K562 (cell line): ENCODE data around the gene C13orf42. TPM values are rescaled to one million over a fixed set of nuclear protein-coding genes. Genes with fewer than 3 reads are reported as not detected.

Experiments
- ATAC-seq: fragments of 200-7000 bp; cut with Tn5 transposase; 3 replicates; pipeline ENCODE4 v1.9.1; 2020; ENCODE audit warnings: moderate library complexity
- BruUV-seq: library from RNA; stranded (reverse); fragments of 400-500 nt; replicated peaks from 2 replicates; lab custom pipeline; 2021; lab: Mats Ljungman, UMichigan
- CTCF ChIA-PET: fragments of 300-600 bp; formaldehyde crosslinking; extraction: SDS; loops from one replicate; lab custom pipeline; 2021; ENCODE audit warnings: low intra/inter-chr PET ratio; lab: Yijun Ruan, JAX
- POLR2A ChIA-PET: fragments of 300-600, 350-650 bp; sonication (Branson Sonifier 250); formaldehyde crosslinking; extraction: SDS; loops from one replicate; lab custom pipeline; 2021; ENCODE audit warnings: antibody characterized with exemption, inconsistent platforms; lab: Yijun Ruan, JAX
- DNase-seq, 4 experiments: peaks; one replicate each; pipeline versions ENCODE4 v3.0.0 to v3.0.0-alpha.2; 2011 to 2018; ENCODE audit warnings: low spot score in 3 of 4, mixed read lengths in 3 of 4; ENCODE audit errors: extremely low read depth in 1 of 4
- FAIRE-seq: peaks from 2 replicates; lab custom pipeline; 2011; peaks lifted over from hg19 to GRCh38; lab: Jason Lieb, UNC
- H2AFZ ChIP-seq: 2 replicates; pipeline ENCODE4 v1.6.0; 2011; ENCODE audit warnings: low read depth, low read length, control low read depth, inconsistent platforms
- H3K27ac ChIP-seq: fragments of 200-600 bp; 3 replicates; pipeline ENCODE4 v1.8.0; 2011; ENCODE audit warnings: low read depth, mild to moderate bottlenecking, control low read depth, inconsistent platforms, low read length, moderate library complexity, mixed read lengths; ENCODE audit errors: extremely low read depth
- H3K27me3 ChIP-seq, 2 experiments: fragments of 300-600 bp in 1 of 2; 2 replicates in 1 of 2; 3 replicates in 1 of 2; pipeline versions ENCODE4 v1.6.0 to v1.8.0; 2011; ENCODE audit warnings: inconsistent platforms in 2 of 2, low read length in 2 of 2, mild to moderate bottlenecking in 1 of 2, mixed read lengths in 1 of 2, moderate library complexity in 1 of 2; ENCODE audit not compliant: control insufficient read depth in 2 of 2, insufficient read depth in 2 of 2
- H3K36me3 ChIP-seq: fragments of 300-600 bp; 3 replicates; pipeline ENCODE4 v1.8.0; 2011; ENCODE audit warnings: mild to moderate bottlenecking, low read length, inconsistent platforms; ENCODE audit not compliant: control insufficient read depth, insufficient read depth
- H3K4me1 ChIP-seq, 2 experiments: fragments of 200-600 bp in 1 of 2; replicated peaks in 1 of 2; 2 replicates in 1 of 2; 3 replicates in 1 of 2; pipeline versions ENCODE4 v1.5.1 to v1.8.0; 2011; ENCODE audit warnings: inconsistent platforms in 2 of 2, low read length in 2 of 2, mild to moderate bottlenecking in 1 of 2, mixed read lengths in 1 of 2, moderate library complexity in 1 of 2; ENCODE audit not compliant: control insufficient read depth in 2 of 2, insufficient read depth in 2 of 2
- H3K4me2 ChIP-seq: 2 replicates; pipeline ENCODE4 v1.6.1; 2011; ENCODE audit warnings: low read length, control low read depth, inconsistent platforms, mixed read lengths; ENCODE audit not compliant: insufficient read depth
- H3K4me3 ChIP-seq: fragments of 200-600 bp; sonication (generic), shearing (Covaris generic); 2 replicates; pipeline ENCODE4 v1.5.1; 2016; ENCODE audit warnings: control low read depth, inconsistent platforms
- H3K79me2 ChIP-seq: fragments of 200-600 bp; 3 replicates; pipeline ENCODE4 v1.8.0; 2011; ENCODE audit warnings: low read length, inconsistent platforms; ENCODE audit not compliant: control insufficient read depth, insufficient read depth
- H3K9ac ChIP-seq, 2 experiments: 2 replicates each; pipeline versions ENCODE4 v1.6.0 to v1.6.1; 2011; ENCODE audit warnings: low read depth in 2 of 2, low read length in 2 of 2, control low read depth in 1 of 2, inconsistent platforms in 1 of 2, mild to moderate bottlenecking in 1 of 2, mixed read lengths in 1 of 2; ENCODE audit not compliant: insufficient read depth in 1 of 2
- H3K9me1 ChIP-seq: one replicate; pipeline ENCODE4 v1.6.0; 2011; ENCODE audit warnings: inconsistent platforms, mild to moderate bottlenecking, low read length, moderate library complexity; ENCODE audit not compliant: control insufficient read depth, insufficient read depth
- H3K9me3 ChIP-seq: replicated peaks from 2 replicates; pipeline ENCODE4 v1.5.1; 2011; ENCODE audit warnings: low read depth, low read length, inconsistent platforms; ENCODE audit not compliant: control insufficient read depth, insufficient read depth
- H4K20me1 ChIP-seq: replicated peaks from 2 replicates; pipeline ENCODE4 v1.6.1; 2011; ENCODE audit warnings: low read length, inconsistent platforms, mixed read lengths; ENCODE audit not compliant: control insufficient read depth, insufficient read depth
- CAMTA2 ChIP-seq: fragments of 250-450 bp; sonication (Bioruptor Pico); conservative IDR thresholded peaks from 2 replicates; pipeline ENCODE4 v1.5.1; 2022
- CBX3 ChIP-seq, 2 experiments: IDR thresholded peaks; 1 replicate in 1 of 2; 2 replicates in 1 of 2; pipeline ENCODE4 v1.6.1; 2012; ENCODE audit warnings: inconsistent platforms in 2 of 2, low read length in 2 of 2, borderline replicate concordance in 1 of 2, control low read depth in 1 of 2
- DLX4 ChIP-seq: fragments of 250-450 bp; sonication (Bioruptor Pico); IDR thresholded peaks from 2 replicates; pipeline ENCODE4 v1.6.1; 2021; ENCODE audit warnings: mild to moderate bottlenecking
- HMG20B ChIP-seq: fragments of 250-450 bp; sonication (Bioruptor Pico); IDR thresholded peaks from 2 replicates; pipeline ENCODE4 v1.5.0; 2021; ENCODE audit warnings: mild to moderate bottlenecking
- NFRKB ChIP-seq: fragments of 450-650 bp; IDR thresholded peaks from 2 replicates; pipeline ENCODE4 v1.6.1; 2016; ENCODE audit warnings: low read depth
- NFYB ChIP-seq: IDR thresholded peaks from 2 replicates; pipeline ENCODE4 v1.6.1; 2011; ENCODE audit warnings: mild to moderate bottlenecking, moderate library complexity; ENCODE audit not compliant: insufficient read length; ENCODE audit errors: extremely low read depth
- TCF7L2 ChIP-seq: fragments of 150-350 bp; IDR thresholded peaks from 2 replicates; pipeline ENCODE4 v1.6.1; 2016; ENCODE audit warnings: low read depth, mild to moderate bottlenecking, low read length, moderate library complexity
- ZNF165 ChIP-seq: fragments of 250-450 bp; sonication (Bioruptor Pico); IDR thresholded peaks from 2 replicates; pipeline ENCODE4 v1.4.0; 2020; ENCODE audit warnings: borderline replicate concordance
- ZNF174 ChIP-seq: fragments of 250-450 bp; sonication (Bioruptor Pico); IDR thresholded peaks from 2 replicates; pipeline ENCODE4 v1.4.0; 2020; ENCODE audit warnings: mild to moderate bottlenecking
- ZNF175 ChIP-seq: fragments of 200-800 bp; sonication (Bioruptor generic); IDR thresholded peaks from 2 replicates; pipeline ENCODE4 v1.6.1; 2016; ENCODE audit warnings: low read depth, mild to moderate bottlenecking, missing genetic modification characterization, missing compliant biosample characterization
- ZNF668 ChIP-seq: fragments of 250-450 bp; sonication (Bioruptor Pico); IDR thresholded peaks from 2 replicates; pipeline ENCODE4 v1.8.0; 2022; ENCODE audit warnings: mild to moderate bottlenecking, inconsistent platforms
- ZNF778 ChIP-seq: fragments of 450-650 bp; formaldehyde crosslinking; IDR thresholded peaks from 2 replicates; pipeline ENCODE4 v1.4.0; 2020; ENCODE audit warnings: mild to moderate bottlenecking, moderate library complexity
- WGBS: fragments of 100-300 bp; shearing (Covaris generic); methylation state at CpG from one replicate; pipeline ENCODE4 v1.1.6; 2016; ENCODE audit warnings: low coverage, mixed read lengths; ENCODE audit not compliant: insufficient coverage; ENCODE audit errors: missing lambda C conversion rate; 5-methylcytosine and 5-hydroxymethylcytosine counted together
- in situ Hi-C: fragments of 300-500 bp; cut with MboI; formaldehyde crosslinking; loops from 4 replicates; pipeline ENCODE4 v1.15.0; 2018; ENCODE audit warnings: inconsistent platforms, mixed read lengths
- intact Hi-C: fragments of 100-400 bp; cut with micrococcal nuclease; formaldehyde crosslinking; loops from 2 replicates; pipeline ENCODE4 v1.14.2; 2022
- polyA plus RNA-seq, 8 experiments: library from polyadenylated mRNA; depleted of rRNA in 4 of 8; stranded (reverse) in 5 of 8; unstranded in 3 of 8; fragments of >200 nt; fragmentation: Nextera tagmentation in 2 of 8; fragmentation: Illumina TruSeq in 1 of 8; extraction: Ambion mirVana in 2 of 8; extraction: Trizol in 1 of 8; gene quantifications; 2 replicates each; pipeline versions ENCODE4 v1.2.1 to v1.2.3, GENCODE V29; 2011 to 2014; ENCODE audit warnings: inconsistent platforms in 1 of 8, missing spikeins in 1 of 8
- total RNA-seq, 7 experiments: library from RNA; depleted of rRNA in 6 of 7; stranded (reverse); fragments of >200 nt in 6 of 7; fragmentation: Illumina TruSeq in 2 of 7; extraction: Trizol in 2 of 7; gene quantifications; 2 replicates each; pipeline versions ENCODE4 v1.2.1 to v1.2.3, GENCODE V29; 2011 to 2021; ENCODE audit warnings: low replicate concordance in 1 of 7
- TF ChIP-seq, protein P1 (sequence below): fragments of 450-650 bp; IDR thresholded peaks from 2 replicates; pipeline ENCODE4 v1.7.1; 2018; ENCODE audit warnings: mild to moderate bottlenecking, low read depth; ENCODE audit not compliant: partially characterized antibody

Gene C13orf42
- total and polyA plus RNA-seq, 9 of the 15 experiments (the other 6 are each of a cell fraction or from before 2014, with no cell fraction given): 0.18 TPM; not detected in 8

GRCh38 chr13:51041710-51042109 lies 69.4 kb downstream of the C13orf42 start (continued):
- no peak for TF ChIP-seq DLX4 (CRISPR knock-in tag)
- TF ChIP-seq ZNF174 (CRISPR knock-in tag): no peak

DNA sequence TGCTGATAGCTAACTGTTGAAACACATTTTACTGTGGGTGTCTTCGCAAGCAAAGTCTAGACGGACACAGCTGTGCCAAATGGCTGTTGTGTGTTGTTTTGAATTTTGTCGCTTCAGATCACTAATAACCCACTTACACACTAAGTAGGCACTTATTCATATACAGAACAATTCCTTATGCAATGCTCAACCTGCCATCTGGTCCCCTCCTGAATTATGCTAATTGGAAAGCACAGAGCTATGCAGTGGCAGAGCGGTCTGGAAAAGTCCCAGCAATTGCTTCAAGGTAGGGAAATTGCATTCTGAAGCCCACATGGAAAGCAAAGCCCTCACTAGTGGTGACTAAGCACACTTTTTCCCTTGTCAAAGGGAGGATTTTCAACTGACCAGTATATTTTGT lies 69.9 kb downstream of the C13orf42 start:
- no peaks in the 10 kb centered on the region for H4K20me1 ChIP-seq
- TF ChIP-seq ZNF668 (no peak), NFRKB (no peak)
- H3K36me3 ChIP-seq: no peaks in the 10 kb centered on the region
- ATAC-seq (no peak), DNase-seq (no peak), FAIRE-seq (no peak)
- H3K4me1 ChIP-seq: no peaks in the 10 kb centered on the region
- ChIA-PET CTCF (no interaction called here), POLR2A (interaction anchor here (1.1 kb wide), 1 partner anchor 18 kb away, joined by 3 read pairs; no protein-coding TSS in a partner anchor)
- H3K27me3 ChIP-seq: peaks cover 0 to 20% of the 10 kb centered on the region in 2 experiments; a peak in 3 of 5 replicates
- H3K9me1 ChIP-seq: no peaks in the 10 kb centered on the region
- in situ Hi-C loops: no loop called here
- H3K4me2 ChIP-seq: no peak overlapping the region
- no peak overlapping the region for H2AFZ ChIP-seq
- no peak overlapping the region for H3K27ac ChIP-seq
- WGBS: 0% methylated on average over 4 of the region's 4 CpGs
- no peaks in the 10 kb centered on the region for H3K79me2 ChIP-seq
- H3K9me3 ChIP-seq: no peaks in the 10 kb centered on the region
- no peak overlapping the region for H3K9ac ChIP-seq
- H3K4me3 ChIP-seq: no peak overlapping the region
- intact Hi-C loops: no loop called here
- no TSS peak for BruUV-seq

DNA sequence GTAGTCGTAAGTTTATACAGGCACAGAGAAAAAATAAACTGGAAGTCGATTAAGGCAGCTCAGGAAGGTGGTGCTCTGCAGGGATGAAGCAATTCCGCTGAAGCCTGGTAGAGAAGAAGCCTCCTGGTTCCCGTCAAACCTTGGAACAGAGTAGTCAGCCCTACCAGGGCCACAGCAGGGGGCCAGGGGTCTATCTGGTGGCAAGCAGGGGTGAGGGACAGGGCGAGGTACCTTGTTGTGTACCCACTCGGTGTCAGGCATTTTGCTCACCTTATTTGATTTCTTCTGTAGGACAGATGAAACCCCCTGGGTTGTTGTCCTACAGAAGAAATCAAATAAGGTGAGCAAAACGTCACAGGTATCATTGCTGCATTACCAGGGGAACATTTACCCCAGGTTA lies 70.6 kb downstream of the C13orf42 start:
- 0% methylated on average over 6 of the region's 7 CpGs for WGBS
- no peak overlapping the region for H3K4me2 ChIP-seq
- H4K20me1 ChIP-seq: no peaks in the 10 kb centered on the region
- H3K4me1 ChIP-seq: no peaks in the 10 kb centered on the region
- ChIA-PET POLR2A (no interaction called here), CTCF (no interaction called here)
- FAIRE-seq: no peak
- H3K27ac ChIP-seq: no peak overlapping the region
- no TSS peak for BruUV-seq
- no peak overlapping the region for H3K4me3 ChIP-seq
- H3K9me1 ChIP-seq: no peaks in the 10 kb centered on the region
- no peaks in the 10 kb centered on the region for H3K9me3 ChIP-seq
- no peaks in the 10 kb centered on the region for H3K36me3 ChIP-seq
- H2AFZ ChIP-seq: no peak overlapping the region
- no peak for DNase-seq
- no peak overlapping the region for H3K9ac ChIP-seq
- intact Hi-C loops (no loop called here), in situ Hi-C loops (no loop called here)
- H3K79me2 ChIP-seq: no peaks in the 10 kb centered on the region
- no peak for ATAC-seq
- H3K27me3 ChIP-seq: peaks cover 0 to 16% of the 10 kb centered on the region in 2 experiments; a peak in 3 of 5 replicates
- no peak for TF ChIP-seq TCF7L2
- TF ChIP-seq, protein P1, sequence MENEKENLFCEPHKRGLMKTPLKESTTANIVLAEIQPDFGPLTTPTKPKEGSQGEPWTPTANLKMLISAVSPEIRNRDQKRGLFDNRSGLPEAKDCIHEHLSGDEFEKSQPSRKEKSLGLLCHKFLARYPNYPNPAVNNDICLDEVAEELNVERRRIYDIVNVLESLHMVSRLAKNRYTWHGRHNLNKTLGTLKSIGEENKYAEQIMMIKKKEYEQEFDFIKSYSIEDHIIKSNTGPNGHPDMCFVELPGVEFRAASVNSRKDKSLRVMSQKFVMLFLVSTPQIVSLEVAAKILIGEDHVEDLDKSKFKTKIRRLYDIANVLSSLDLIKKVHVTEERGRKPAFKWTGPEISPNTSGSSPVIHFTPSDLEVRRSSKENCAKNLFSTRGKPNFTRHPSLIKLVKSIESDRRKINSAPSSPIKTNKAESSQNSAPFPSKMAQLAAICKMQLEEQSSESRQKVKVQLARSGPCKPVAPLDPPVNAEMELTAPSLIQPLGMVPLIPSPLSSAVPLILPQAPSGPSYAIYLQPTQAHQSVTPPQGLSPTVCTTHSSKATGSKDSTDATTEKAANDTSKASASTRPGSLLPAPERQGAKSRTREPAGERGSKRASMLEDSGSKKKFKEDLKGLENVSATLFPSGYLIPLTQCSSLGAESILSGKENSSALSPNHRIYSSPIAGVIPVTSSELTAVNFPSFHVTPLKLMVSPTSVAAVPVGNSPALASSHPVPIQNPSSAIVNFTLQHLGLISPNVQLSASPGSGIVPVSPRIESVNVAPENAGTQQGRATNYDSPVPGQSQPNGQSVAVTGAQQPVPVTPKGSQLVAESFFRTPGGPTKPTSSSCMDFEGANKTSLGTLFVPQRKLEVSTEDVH: no peak
- TF ChIP-seq ZNF778 (CRISPR knock-in tag): no peak
- TF ChIP-seq ZNF175 (CRISPR knock-in tag): no peak
- TF ChIP-seq ZNF165 (CRISPR knock-in tag): no peak
- no peak for TF ChIP-seq HMG20B (CRISPR knock-in tag)
- no peak for TF ChIP-seq CAMTA2
- no peak for TF ChIP-seq CBX3 (IDR thresholded peaks at IDR 0.05; ENCODE audit: borderline replicate concordance in 1 of 2, low read length in 2 of 2)
- TF ChIP-seq NFYB: no peak
